ENCODE data around the gene CCDC146.
"Not testable (repeated sequence)": the region's sequence is repeated elsewhere in the genome, so short reads cannot be mapped to it uniquely, and the experiment has no call there.

Gene CCDC146

DNA sequence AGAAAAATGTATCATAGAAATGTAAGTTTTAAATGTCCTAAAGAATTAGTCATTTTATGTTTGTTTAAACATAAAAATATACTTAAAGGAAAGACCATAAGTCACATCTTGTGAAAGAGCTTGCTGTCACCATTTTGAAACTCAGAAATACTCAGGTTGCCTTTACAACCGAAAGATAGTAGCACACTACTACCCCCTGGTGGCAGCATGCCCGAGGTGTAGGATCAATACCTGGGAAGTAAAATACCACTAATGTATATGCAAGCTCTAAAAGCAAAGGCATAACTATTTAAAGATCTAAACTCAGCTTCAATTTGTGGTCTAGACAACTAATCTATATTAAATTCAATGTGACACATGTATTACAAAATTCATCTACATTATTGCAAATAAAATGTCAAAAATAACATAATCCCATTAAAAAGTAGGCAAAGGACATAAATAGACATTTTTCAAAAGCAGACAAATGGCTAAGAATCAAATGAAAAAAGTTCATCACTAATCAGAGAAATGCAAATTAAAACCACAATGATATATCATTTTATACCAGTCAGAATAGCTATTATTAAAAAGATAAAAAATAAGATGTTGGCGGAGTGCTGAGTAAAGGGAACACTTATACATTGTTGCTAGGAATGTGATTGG, 124.9 kb downstream of the CCDC146 start:
- peak; percentile 56 for DNase-seq

DNA sequence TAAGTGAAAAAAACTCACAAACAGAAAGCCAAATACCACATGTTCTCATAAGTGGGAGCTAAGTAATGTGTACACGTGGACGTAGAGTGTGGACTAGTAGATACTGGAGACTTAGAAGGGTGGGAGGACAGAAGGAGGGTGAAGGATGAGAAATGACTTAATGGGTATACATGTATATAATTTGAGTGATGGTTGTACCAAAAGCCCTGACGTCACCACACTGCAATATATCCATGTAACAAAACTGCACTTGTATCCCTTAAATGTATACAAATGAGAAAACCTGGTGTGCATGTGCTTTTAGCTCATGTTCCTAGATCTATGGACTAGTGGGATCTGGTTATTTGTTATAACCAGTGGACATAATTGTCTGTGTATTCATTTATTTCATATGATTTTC, 125.7 kb downstream of the CCDC146 start:
- DNase-seq = no peak

DNA sequence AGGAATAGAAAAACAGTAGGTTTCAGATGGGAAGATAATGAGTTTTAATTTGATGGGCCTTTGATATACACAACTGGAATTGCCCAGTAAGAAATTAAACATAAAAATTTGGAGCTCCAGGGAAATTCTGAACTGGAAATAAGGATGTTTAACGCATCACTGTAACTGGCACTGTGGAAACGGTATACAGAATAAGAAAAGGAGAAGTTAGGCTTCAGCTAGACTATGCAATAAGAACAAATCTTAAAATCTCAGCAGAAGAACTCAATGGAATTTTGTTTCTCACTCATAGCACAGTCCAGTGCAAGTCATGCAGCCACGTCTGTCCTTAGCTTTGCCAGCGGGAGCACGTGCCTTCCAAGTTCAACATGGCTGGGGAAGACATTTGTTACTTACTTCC, 130.1 kb downstream of the CCDC146 start:
- DNase-seq = no peak

DNA sequence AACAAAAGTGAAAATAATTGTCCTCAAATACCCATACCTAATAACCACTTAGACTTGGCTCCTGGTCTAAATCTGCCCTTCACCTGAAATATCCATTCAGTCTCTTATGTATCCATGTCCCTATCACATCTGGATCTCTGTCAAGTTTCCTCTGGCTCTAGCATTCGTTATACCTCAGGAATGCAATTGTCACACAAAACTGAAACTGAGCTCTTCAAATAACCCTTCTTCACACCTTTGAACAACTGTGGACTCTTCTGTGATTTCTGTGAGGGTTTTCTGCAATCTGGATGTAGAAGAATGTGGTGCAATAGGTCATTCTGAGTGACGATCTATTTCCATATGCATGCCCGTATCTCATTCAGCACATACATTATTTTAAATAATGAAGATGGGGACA, 130.7 kb downstream of the CCDC146 start:
- DNase-seq = no peak

DNA sequence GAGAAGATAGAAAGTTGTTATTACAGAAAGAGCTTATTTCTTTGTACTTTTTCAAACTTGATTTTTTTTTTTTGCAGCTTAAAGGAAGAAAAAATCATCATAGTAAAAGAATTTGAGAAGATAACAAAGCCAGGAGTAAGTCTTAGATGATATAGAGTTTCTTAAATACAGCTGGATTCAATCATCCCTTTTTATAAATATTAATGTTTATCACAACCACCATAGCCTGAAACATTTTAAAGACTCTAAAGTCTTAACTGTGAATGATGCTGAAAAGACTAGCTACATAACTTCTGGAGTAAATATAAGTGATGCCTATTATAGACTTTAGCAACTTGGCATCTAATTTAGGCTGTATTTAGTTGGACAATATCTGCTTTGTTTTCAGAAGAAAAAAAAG, 132.0 kb downstream of the CCDC146 start:
- no peak for DNase-seq

DNA sequence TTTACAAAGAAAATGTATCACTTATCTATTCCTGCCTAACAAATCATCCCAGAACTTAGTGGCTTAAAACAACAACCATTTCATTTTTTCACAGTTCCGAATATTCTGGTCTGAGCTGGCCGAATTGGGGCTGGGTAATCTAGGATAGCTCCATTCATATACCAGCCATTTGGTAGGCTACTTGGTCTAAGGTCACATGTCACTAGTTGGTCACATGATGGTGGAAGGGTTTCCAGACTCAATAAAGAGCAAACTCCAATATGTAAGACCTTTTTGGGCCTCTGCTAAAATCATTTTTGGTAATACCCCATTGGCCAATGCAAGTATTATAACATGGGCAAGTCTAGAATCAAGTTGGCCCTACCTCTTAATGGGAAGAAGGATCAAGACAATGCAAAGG, 132.5 kb downstream of the CCDC146 start:
- DNase-seq = no peak

DNA sequence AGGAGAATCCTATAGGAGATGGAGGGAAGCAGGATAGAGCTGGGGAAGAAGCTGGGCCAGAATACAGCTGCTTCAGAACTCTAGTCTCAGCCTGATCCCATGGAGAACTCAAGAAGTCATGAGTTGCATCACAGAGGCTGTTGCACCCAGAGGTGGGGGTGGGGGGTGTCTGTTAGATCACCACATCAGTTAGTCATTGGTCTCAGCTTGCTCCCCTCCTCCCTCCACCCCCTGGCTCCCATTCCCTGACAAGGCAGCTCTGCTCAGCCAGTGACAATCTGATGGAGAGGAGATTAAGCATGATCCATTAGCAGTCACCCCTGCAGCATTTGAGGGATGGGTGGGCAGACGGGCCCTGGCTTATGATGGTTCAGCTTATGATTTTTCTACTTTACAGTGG, 135.6 kb downstream of the CCDC146 start:
- DNase-seq = no peak

DNA sequence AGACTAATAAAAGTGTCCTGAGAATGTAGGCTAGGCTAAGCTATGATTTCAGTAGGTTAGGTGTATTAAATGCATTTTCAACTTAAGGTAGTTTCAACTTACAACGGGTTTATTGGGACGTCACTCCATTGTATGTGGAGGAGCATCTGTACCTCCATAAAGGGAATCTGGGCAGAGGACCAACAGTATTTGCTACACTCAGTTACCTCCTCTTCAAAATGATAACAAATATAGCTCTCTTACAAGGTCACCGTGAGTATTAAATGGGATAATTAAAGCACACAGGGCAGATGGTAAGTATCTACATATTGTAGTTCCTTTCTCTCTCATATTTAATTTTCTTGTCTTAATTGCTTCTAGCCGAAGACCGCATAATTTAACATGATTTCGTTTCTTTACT, 136.2 kb downstream of the CCDC146 start:
- peak; percentile 59 for DNase-seq

DNA sequence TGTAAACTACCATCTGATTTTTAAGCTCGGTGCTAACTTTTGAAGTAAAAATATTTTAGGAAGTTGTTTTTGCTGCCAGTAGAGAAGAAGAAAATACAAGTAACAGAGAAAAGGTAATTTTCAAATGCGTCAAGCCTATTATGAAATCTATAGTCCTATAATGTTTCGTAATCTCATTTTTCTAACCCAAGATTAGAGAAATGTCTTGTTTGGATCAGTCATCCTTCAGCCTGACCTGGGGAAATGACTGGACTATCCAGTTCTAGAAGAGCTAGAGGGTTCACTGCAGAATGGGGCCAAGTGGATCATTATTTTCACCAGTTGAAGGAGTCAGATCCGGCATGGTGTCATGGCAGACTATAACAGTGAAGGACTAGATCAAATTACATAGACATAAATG, 139.9 kb downstream of the CCDC146 start:
- DNase-seq = no peak

DNA sequence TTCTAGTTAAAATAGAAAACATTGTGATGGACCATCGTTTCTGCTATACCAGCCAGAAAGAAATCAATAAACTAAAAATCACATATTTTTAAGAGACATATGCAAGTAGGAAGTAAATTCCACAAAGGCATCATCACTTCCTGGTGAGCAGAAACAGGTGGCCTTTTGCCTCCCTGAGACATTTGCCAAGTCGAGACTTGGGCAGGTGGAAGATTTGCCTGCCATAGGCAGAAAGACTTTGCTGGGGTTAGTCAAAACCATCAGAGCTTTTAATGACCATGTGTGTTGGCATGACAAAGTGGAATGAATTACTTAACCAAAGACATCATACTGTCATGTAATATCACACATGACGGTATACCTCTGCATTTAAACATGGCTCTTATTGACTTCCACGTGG, 143.3 kb downstream of the CCDC146 start:
- DNase-seq = no peak

DNA sequence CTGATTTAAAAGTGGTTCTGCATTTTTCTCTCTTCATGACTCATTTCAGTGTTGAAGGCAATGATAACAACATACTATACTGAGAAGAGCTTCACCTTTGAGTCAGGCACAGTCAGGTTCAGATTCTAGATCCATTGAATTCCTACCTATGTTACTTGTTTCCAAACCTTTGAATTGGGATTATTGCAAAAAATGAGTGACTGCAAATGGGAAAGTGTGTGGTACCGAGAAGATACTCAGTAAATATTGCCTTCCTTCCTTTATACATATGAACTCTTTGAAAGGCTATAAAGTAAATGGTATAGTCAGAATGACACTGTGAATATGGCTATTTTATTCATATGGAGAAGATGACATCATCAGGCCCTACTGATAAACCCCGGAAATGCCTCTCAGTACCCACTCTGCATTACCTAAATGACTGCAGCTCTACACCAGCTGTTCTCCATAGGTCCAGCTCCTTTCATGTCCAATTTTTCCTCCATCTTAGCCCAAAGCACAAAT, 143.9 kb downstream of the CCDC146 start:
- DNase-seq = no peak

DNA sequence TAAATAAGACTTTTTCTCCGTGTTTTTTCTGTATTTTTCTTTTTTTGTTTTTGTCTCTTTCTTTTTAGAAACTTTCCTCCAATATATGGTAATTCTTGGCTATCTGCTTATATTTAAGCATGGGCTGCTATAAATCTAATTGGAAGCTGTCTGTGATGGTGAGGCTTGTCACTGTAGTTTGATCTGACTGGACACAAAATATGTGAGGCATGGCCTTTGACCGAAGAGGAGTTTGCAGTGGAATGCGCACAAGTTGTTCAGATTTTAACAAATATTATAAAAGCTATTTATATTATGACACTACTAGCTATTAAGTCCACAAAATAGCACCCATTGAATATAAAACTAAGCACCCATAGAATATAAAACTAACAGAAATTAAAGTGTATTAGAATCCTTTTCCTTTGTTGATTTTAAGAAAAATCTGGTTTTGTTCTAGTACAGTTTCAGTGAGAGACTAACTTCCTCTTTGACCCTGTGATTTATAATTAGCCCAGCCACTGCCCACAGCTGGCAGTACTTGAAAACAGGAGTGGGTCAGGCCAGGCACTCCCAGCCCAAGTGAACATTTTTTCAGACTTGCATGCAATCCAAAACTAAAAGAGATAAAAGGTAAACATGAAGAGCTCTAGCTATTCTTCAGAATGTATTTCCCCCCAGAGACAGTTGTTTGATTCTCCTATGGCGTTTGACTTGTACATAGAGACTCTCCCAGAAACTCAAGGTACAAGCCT, 147.1 kb downstream of the CCDC146 start:
- DNase-seq = no peak

DNA sequence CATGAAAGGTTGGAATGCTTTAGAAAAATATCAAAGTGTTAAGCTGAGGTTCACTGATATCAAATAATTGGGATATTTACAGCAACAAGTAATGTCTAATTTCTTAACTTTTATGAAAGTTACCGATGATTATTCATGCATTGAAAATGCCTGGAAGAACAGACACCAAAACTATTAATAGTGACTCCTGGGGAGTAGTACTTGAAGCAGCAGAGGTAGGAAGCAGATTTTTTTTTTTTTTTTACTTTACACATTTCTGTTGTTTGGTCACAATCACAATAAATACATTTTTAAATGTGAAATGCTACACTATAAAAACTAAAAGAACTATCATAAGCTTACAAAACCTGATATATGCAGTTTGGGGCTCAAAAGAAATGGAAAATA, 147.7 kb downstream of the CCDC146 start:
- DNase-seq = no peak

DNA sequence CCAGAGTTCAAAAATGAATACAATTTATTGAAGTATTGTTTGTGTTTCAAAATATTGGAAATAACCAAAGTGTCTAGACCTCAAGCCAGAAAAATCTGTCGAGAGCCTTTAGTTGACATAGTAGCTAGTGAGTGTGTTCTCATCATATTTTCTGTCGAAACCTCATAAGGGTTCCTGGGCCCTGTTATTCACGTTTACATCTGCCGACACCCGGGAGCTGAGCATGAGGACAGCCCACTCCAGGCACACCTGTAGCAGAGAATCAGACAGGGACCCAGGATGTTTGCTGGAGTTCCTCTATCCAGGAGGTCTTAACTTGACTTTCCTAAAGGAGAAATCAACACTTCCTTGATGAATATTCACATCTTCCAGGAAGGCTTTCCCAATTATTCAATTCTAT, 149.4 kb downstream of the CCDC146 start:
- no peak for DNase-seq

DNA sequence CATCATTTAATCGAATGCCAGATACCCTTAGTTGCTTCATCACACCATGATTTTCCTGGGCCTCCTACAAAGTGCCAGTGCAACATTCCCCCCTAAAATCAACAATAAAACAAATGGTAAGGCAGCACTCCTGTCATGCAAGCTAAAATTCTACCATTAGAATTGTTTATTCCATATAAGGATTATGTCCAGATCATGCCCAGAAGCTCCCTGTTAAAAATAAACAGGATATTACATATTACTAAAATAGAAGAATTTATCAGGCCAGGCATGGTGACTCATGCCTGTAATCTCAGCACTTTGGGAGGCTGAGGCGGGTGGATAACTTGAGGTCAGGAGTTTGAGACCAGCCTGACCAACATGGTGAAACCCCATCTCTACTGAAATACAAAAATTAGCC, 153.2 kb downstream of the CCDC146 start:
- not testable (repeated sequence) for DNase-seq

DNA sequence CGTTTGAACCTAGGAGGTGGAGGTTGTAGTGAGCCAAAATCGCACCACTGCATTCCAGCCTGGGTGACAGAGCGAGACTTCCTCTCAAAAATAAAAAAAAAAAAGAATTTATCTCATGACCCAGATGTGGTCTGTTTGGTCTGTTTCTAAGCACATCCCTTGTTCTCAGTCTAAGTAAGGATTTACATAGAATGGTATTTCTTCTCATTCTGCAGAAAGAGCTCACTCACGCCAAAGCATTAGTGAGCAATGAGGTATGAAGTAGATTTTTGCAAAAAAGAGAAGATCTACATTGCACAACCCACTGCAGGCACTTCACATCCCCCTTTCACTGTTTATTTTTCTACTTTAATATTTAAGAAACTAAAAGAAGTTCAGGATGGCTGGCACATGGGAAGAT, 153.7 kb downstream of the CCDC146 start:
- DNase-seq = no peak

DNA sequence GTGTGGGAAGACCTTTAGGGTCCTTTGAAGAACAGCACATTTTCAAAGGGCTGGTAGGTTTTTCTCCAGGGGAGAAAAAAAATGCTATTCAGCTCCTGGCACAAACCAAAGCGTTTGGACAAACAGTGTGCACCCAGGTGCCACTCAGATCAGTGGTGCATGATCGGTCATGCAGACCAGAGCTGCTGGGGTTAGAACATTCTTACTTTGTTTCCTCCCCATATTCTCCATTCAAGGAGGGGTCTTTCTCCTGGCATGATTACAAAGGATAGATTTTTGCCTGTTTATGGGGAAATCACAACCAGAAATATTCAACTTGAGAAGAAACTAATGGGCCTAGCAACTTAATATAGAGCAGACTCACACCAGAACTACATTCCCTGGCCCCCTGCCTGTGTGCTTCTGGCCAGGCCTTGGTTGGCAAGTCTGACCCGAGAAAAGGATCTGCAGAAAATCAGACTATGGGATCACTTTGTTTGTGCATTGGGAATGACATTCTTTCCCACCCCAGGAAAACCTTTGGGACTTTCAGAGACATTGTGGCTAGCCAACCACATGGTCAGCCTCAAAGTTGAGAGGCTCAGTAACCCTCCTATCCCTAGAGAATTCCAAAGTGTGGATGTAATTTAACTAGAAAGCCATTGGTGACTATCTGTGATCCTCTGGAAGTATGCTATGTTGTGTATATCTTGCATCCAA, 159.5 kb downstream of the CCDC146 start:
- DNase-seq = no peak

DNA sequence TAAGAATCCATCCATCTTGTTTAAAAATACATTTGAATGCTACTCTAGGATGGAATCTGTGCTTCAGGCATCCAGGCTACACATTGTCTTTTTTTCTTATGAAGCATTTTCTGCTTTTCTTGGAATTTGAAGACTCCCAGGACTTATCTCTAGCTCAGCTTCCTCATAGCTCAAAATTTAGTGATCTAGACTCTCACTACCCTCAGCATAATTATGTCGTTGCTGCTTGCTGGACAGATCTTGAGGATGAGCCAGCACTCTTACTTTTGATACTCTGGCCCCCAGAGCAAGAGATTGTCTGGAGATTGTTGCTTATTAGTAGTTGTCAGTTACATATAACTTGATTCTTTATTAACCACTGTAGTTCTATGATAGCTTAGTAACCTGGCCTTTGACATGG, 160.5 kb downstream of the CCDC146 start:
- no peak for DNase-seq

DNA sequence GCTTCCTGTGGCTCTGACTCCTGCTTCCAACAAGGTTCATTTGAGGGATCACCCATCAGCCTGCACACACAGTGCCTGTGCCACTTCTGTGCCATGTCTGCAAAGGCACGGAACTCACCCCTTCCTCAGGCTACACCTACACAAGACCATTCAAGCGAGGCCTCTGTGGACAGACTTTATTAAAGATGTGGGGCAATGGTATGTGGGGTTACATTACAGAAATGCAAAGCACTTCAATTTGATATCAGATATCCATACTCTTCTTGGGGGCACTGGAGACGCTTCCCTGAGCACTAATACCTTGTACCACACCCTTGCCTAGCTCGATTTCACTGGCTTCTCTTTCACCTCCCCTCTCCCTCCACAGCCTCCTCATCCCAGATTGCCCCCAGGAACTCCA, 161.6 kb downstream of the CCDC146 start:
- no peak for DNase-seq

DNA sequence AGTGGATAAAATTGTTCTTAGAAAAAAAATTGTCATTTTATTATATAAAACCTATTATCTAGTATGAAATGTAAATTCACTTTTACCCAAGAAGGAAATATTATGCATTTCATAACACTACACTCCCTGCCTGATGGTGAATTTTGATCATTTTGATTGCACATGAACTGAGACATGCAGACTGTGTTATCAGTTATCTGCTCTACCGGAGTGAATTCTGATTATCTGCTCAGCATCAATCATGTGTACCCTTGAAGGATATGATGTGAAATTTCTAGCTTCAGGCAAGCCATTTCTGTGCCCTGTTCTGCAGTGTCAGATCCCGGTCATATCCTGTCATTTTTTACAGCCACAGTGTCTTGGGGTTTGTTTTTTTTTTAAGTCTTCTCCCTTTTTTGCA, 162.2 kb downstream of the CCDC146 start:
- DNase-seq = no peak

DNA sequence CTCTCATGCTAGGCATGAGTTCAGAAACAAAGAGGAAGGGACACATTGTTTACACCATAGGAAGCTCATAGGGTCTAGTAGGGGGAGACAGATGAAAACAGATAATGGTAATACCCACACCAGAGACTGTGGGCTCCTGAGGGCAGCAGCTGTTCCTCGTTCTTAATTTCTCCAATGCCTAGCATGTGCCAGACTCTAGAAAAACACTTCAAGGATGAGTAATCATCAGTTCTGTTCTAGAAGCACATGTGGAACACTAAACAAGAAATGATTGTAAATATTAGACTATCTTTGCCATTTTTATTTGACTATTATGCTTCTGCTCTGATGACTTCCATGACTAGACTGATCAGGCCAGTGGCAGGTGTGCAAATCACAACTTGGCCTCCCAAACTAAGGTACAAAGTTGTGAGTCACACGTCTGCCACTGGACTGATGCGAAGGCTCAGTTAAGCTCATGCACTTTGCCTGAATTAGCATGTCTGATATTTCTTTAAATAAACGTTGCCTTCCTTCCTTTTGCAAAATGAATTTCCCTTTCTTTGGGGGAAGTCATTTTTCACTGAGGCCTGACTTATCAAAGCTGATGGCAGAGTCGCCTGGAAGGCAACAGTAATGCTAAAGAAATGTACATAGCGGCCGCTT, 166.4 kb downstream of the CCDC146 start:
- DNase-seq = no peak

DNA sequence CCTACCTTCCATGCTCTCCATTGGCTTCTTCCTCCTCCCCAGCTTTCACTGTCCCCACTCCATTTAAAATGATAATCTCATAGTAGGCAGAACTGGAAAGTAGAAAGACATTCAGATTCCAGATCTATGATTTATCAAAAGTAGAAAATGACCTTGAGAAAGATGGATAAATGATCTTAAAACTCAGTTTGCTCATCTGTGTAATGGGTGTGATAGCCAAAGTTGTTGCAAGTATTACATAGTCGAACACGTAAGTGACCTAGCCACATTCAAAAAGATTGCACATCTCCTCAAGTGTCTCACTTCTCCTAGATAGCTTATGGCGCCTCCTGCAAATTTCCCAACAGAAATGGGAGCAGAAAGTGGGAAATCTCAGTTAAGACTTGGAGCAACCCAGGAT, 167.0 kb downstream of the CCDC146 start:
- no peak for DNase-seq

DNA sequence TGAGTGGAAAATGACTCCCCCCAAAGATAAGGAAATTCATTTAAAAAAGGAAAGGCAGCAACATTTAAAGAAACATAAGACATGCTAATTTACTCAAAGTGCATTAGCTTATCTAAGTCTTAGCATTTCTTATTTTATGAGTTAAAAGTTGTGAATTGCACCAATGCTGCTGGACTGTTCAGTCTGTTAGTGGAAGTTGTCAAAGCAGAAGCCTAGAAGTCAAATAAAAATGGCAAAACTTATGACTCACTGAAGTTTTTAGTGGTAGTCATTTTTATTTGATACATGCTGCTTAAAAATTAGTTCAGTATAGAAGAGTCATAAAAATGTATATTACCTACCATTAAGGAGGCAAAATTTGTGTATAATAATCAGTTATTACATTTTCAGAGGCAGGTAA, 168.0 kb downstream of the CCDC146 start:
- no peak for DNase-seq

DNA sequence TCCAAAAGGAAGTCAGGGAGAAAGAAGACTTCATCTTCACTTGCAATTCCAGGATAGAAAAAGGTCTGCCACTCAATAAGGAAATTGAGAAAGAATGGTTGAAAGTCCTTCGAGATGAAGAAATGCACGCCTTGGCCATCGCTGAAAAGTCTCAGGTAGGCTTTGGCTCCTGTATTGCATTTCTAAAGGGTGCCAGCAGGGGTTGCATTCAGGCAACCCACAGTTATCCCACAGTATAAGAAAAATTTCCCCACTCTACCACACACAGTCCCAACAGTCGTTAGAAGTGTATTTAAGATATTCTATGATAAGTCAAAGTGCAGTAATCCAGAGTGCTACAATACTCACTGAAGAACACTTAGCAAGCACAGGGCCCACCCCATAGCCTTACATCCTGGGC, 170.6 kb downstream of the CCDC146 start:
- no peak for DNase-seq

Measured in NCI-H2029 treated with DMSO at 0.1 percent for 48 hours (cell line).